Neural cell (in vitro differentiated cells): ENCODE data around the gene ZNF70. TPM values are rescaled to one million over a fixed set of nuclear protein-coding genes. Genes with fewer than 3 reads are reported as not detected.

Source experiments
- H2AFZ ChIP-seq: fragments of 200-600, 300-800 bp; sonication (generic), shearing (Covaris generic); 2 replicates; pipeline ENCODE4 v1.6.0; 2014; ENCODE audit warnings: low read depth, mild to moderate bottlenecking, antibody characterized with exemption, low read length, moderate library complexity
- H3F3A ChIP-seq: fragments of 200-600 bp; shearing (Covaris generic); 2 replicates; pipeline ENCODE4 v1.6.1; 2016; ENCODE audit warnings: mild to moderate bottlenecking, moderate library complexity, mixed read lengths, antibody characterized with exemption, low read length; ENCODE audit not compliant: insufficient read depth, poor library complexity, severe bottlenecking
- H3K27ac ChIP-seq: fragments of 200-600, 300-800 bp; sonication (generic), shearing (Covaris generic); 2 replicates; pipeline ENCODE4 v1.5.1; 2014; ENCODE audit warnings: mild to moderate bottlenecking, low read length, moderate library complexity
- H3K27me3 ChIP-seq: fragments of 300-800, 200-600 bp; sonication (generic), shearing (Covaris generic); 2 replicates; pipeline ENCODE4 v1.6.0; 2014; ENCODE audit warnings: mild to moderate bottlenecking, low read depth, low read length, moderate library complexity; ENCODE audit not compliant: insufficient read depth
- H3K36me3 ChIP-seq: fragments of 300-800, 200-600 bp; sonication (generic), shearing (Covaris generic); 2 replicates; pipeline ENCODE4 v1.5.1; 2014; ENCODE audit warnings: mild to moderate bottlenecking, antibody characterized with exemption, low read length, moderate library complexity; ENCODE audit not compliant: insufficient read depth
- H3K4me2 ChIP-seq: fragments of 300-800, 200-600 bp; sonication (generic), shearing (Covaris generic); 2 replicates; pipeline ENCODE4 v1.6.0; 2014; ENCODE audit warnings: mild to moderate bottlenecking, low read length
- H3K4me3 ChIP-seq: fragments of 300-800, 200-600 bp; sonication (generic), shearing (Covaris generic); 2 replicates; pipeline ENCODE4 v1.5.1; 2014; ENCODE audit warnings: mild to moderate bottlenecking, low read length, moderate library complexity
- H3K79me2 ChIP-seq: fragments of 200-600 bp; shearing (Covaris generic); replicated peaks from 2 replicates; pipeline ENCODE4 v1.6.0; 2014; ENCODE audit warnings: mild to moderate bottlenecking, low read length, moderate library complexity; ENCODE audit not compliant: insufficient read depth
- H3K9ac ChIP-seq: fragments of 300-800, 200-600 bp; sonication (generic), shearing (Covaris generic); 2 replicates; pipeline ENCODE4 v1.6.1; 2016; ENCODE audit warnings: mild to moderate bottlenecking, low read length, mixed read lengths
- H3K9me2 ChIP-seq: fragments of 200-600 bp; shearing (Covaris generic); 2 replicates; pipeline ENCODE4 v1.6.1; 2016; ENCODE audit warnings: mild to moderate bottlenecking, low read length, mixed read lengths; ENCODE audit not compliant: insufficient read depth
- H3K9me3 ChIP-seq: fragments of 200-600, 300-800 bp; sonication (generic), shearing (Covaris generic); 2 replicates; pipeline ENCODE4 v1.6.1; 2016; ENCODE audit warnings: mild to moderate bottlenecking, mixed run types, low read length, moderate library complexity, mixed read lengths
- H4K20me1 ChIP-seq: fragments of 200-600 bp; shearing (Covaris generic); 2 replicates; pipeline ENCODE4 v1.6.1; 2016; ENCODE audit warnings: mild to moderate bottlenecking, mixed run types; ENCODE audit not compliant: insufficient read depth
- EP300 ChIP-seq: fragments of 450-650 bp; conservative IDR thresholded peaks from 2 replicates; pipeline ENCODE4 v1.6.1; 2014; ENCODE audit warnings: antibody characterized with exemption, mild to moderate bottlenecking, moderate library complexity; ENCODE audit not compliant: poor library complexity, severe bottlenecking
- EZH2 ChIP-seq: fragments of 200-600, 300-800 bp; shearing (Covaris generic), sonication (generic); IDR thresholded peaks from 2 replicates; pipeline ENCODE4 v1.6.1; 2014; ENCODE audit warnings: antibody characterized with exemption, low read length, borderline replicate concordance, mild to moderate bottlenecking; ENCODE audit not compliant: insufficient read depth, poor library complexity, severe bottlenecking
- MXI1 ChIP-seq: fragments of 450-650 bp; conservative IDR thresholded peaks from 2 replicates; pipeline ENCODE4 v1.6.1; 2014; ENCODE audit warnings: antibody characterized with exemption, mild to moderate bottlenecking; ENCODE audit not compliant: poor library complexity, severe bottlenecking
- POLR2AphosphoS5 ChIP-seq: IDR thresholded peaks from 2 replicates; pipeline ENCODE4 v1.6.1; 2012
- RAD21 ChIP-seq: fragments of 450-650 bp; conservative IDR thresholded peaks from 2 replicates; pipeline ENCODE4 v1.6.1; 2014; ENCODE audit warnings: antibody characterized with exemption, mild to moderate bottlenecking, moderate library complexity
- SMC3 ChIP-seq: fragments of 450-650 bp; conservative IDR thresholded peaks from 2 replicates; pipeline ENCODE4 v1.6.1; 2014; ENCODE audit warnings: antibody characterized with exemption, mild to moderate bottlenecking, moderate library complexity; ENCODE audit not compliant: poor library complexity
- TAF1 ChIP-seq: IDR thresholded peaks from 2 replicates; pipeline ENCODE4 v1.6.1; 2012; ENCODE audit warnings: low read depth
- polyA plus RNA-seq: library from polyadenylated mRNA; depleted of rRNA; stranded (reverse); fragments of >200 nt; gene quantifications from 2 replicates; pipeline ENCODE4 v1.2.3, GENCODE V29; 2014
- TF ChIP-seq, protein P1 (sequence below): fragments of 450-650 bp; IDR thresholded peaks from 2 replicates; pipeline ENCODE4 v1.5.1; 2014; ENCODE audit warnings: antibody characterized with exemption, mild to moderate bottlenecking, moderate library complexity; ENCODE audit not compliant: poor library complexity, severe bottlenecking
- TF ChIP-seq, protein P2 (sequence below): IDR thresholded peaks from 2 replicates; pipeline ENCODE4 v1.6.1; 2012; ENCODE audit warnings: borderline replicate concordance

The ZNF70 gene
- polyA plus RNA-seq, 1 donor from 2014 or later = 1.3 TPM

DNA sequence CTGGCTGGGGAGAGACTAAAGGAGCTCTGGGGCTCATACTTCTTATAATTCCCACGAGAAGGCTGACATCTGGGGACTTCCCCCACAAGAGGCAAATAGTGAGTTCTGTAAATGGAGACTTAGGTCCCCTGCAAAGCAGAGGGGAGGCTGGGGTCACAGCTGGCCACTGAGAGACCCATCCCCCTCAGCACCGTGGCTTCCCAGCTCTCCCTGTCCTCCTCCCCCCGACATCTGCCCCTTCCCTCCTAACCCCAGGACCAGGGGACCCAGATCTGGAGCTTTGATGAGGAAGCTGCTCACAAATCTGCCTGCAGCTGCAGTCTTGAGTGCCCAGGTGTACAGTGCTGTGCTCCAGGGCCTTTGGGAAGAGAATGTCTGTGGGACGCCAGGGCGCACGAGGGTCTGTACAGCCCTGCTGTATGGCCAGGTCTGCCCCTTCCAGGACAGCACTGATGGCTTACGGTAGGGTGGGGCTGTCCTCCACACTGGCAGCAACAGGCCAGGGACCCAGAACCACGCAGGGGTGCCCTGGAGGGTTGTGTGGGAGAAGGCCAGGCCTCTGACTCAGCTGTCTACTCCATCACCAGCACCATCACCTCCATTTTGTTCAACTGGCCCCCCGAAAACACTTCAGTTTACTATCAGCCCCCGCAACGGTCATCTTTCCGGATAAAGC lies 59.0 kb downstream of the ZNF70 start:
- Histone ChIP-seq H3K36me3 (peaks cover 4% of the 10 kb centered on the region), H3K9ac (no peak overlapping the region), H3K4me2 (no peak overlapping the region)

DNA sequence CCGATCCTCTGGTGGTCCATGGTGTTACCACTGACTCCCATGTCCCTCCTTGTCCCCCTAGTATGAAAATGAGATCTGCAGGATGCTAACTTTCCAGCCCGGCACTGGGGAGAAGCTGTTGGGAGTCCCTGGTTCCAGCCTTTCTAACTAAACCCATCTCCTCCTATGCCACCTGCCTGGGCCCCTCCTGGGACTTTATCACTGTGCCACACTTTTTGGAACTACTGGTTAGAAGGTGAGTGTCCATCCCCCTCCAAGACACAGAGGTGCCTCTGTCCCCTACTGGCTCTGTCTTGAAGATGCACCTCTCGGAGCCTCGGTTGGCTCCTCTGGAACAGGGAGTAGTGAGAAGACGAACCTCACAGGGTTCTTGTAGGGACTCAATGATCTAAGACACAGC lies 60.2 kb downstream of the ZNF70 start, which contains the start of gene RGL4:
Gene RGL4, plus strand, starts transcription at position 301 of the 400 bp plus-strand sequence. CDS start 1,018 bp downstream, outside the sequence.
- H3K9me3 ChIP-seq = no peaks in the 10 kb centered on the region
- H3K4me2 ChIP-seq = no peak within 1 kb of the TSS
- no peaks in the 10 kb centered on the region for H3K27me3 ChIP-seq
- no peaks in the 10 kb centered on the region for H3K79me2 ChIP-seq
- H3K4me3 ChIP-seq = no peak within 1 kb of the TSS
- no peak within 1 kb of the TSS for H2AFZ ChIP-seq
- no peaks in the 10 kb centered on the region for H3F3A ChIP-seq
- H3K27ac ChIP-seq = no peak within 1 kb of the TSS
- H4K20me1 ChIP-seq = no peaks in the 10 kb centered on the region
- no peak within 1 kb of the TSS for H3K9ac ChIP-seq
- H3K36me3 ChIP-seq = peaks cover 4% of the 10 kb centered on the region
- no peak for TF ChIP-seq SMC3
- no peak for TF ChIP-seq TAF1
- TF ChIP-seq RAD21 = no peak
- no peak for TF ChIP-seq MXI1
- TF ChIP-seq EP300 = no peak
- TF ChIP-seq, protein P1, sequence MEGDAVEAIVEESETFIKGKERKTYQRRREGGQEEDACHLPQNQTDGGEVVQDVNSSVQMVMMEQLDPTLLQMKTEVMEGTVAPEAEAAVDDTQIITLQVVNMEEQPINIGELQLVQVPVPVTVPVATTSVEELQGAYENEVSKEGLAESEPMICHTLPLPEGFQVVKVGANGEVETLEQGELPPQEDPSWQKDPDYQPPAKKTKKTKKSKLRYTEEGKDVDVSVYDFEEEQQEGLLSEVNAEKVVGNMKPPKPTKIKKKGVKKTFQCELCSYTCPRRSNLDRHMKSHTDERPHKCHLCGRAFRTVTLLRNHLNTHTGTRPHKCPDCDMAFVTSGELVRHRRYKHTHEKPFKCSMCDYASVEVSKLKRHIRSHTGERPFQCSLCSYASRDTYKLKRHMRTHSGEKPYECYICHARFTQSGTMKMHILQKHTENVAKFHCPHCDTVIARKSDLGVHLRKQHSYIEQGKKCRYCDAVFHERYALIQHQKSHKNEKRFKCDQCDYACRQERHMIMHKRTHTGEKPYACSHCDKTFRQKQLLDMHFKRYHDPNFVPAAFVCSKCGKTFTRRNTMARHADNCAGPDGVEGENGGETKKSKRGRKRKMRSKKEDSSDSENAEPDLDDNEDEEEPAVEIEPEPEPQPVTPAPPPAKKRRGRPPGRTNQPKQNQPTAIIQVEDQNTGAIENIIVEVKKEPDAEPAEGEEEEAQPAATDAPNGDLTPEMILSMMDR = no peak
- TF ChIP-seq POLR2AphosphoS5 = no peak
- TF ChIP-seq, protein P2, sequence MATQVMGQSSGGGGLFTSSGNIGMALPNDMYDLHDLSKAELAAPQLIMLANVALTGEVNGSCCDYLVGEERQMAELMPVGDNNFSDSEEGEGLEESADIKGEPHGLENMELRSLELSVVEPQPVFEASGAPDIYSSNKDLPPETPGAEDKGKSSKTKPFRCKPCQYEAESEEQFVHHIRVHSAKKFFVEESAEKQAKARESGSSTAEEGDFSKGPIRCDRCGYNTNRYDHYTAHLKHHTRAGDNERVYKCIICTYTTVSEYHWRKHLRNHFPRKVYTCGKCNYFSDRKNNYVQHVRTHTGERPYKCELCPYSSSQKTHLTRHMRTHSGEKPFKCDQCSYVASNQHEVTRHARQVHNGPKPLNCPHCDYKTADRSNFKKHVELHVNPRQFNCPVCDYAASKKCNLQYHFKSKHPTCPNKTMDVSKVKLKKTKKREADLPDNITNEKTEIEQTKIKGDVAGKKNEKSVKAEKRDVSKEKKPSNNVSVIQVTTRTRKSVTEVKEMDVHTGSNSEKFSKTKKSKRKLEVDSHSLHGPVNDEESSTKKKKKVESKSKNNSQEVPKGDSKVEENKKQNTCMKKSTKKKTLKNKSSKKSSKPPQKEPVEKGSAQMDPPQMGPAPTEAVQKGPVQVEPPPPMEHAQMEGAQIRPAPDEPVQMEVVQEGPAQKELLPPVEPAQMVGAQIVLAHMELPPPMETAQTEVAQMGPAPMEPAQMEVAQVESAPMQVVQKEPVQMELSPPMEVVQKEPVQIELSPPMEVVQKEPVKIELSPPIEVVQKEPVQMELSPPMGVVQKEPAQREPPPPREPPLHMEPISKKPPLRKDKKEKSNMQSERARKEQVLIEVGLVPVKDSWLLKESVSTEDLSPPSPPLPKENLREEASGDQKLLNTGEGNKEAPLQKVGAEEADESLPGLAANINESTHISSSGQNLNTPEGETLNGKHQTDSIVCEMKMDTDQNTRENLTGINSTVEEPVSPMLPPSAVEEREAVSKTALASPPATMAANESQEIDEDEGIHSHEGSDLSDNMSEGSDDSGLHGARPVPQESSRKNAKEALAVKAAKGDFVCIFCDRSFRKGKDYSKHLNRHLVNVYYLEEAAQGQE = no peak
- no peak for TF ChIP-seq EZH2
- H3K9me2 ChIP-seq = no peaks in the 10 kb centered on the region

More for the DNA sequence above, 59.0 kb downstream of the ZNF70 start:
- H2AFZ ChIP-seq = no peak overlapping the region
- TF ChIP-seq RAD21 (no peak), TAF1 (no peak), SMC3 (no peak), EP300 (no peak), EZH2 (no peak), POLR2AphosphoS5 (no peak), MXI1 (no peak)
- TF ChIP-seq, protein P1 = no peak
- TF ChIP-seq, protein P2 = no peak
- H3K4me3 ChIP-seq = no peak overlapping the region
- no peaks in the 10 kb centered on the region for H3K9me3 ChIP-seq
- H3F3A ChIP-seq = no peaks in the 10 kb centered on the region
- H3K79me2 ChIP-seq = no peaks in the 10 kb centered on the region
- no peaks in the 10 kb centered on the region for H3K9me2 ChIP-seq
- no peaks in the 10 kb centered on the region for H3K27me3 ChIP-seq
- no peaks in the 10 kb centered on the region for H4K20me1 ChIP-seq
- no peak overlapping the region for H3K27ac ChIP-seq
